Measurements from ENCODE around the gene TOLLIP.

Gene TOLLIP

GRCh38 chr11:1234771-1235305, 74.6 kb downstream of the TOLLIP start:
- DNase-seq (ENCODE audit: extremely low read depth in 1 of 2, low read depth in 1 of 2), result no peak

GRCh38 chr11:1234054-1234720, 75.2 kb downstream of the TOLLIP start:
- no peak for DNase-seq (ENCODE audit: extremely low read depth in 1 of 2, low read depth in 1 of 2)

GRCh38 chr11:1233351-1234053, 75.9 kb downstream of the TOLLIP start:
- DNase-seq (ENCODE audit: extremely low read depth in 1 of 2, low read depth in 1 of 2), result no peak

GRCh38 chr11:1232883-1233321, 76.5 kb downstream of the TOLLIP start:
- no peak for DNase-seq (ENCODE audit: extremely low read depth in 1 of 2, low read depth in 1 of 2)

GRCh38 chr11:1232021-1232882, 77.2 kb downstream of the TOLLIP start:
- DNase-seq (ENCODE audit: extremely low read depth in 1 of 2, low read depth in 1 of 2), result no peak

GRCh38 chr11:1231396-1232020, 77.9 kb downstream of the TOLLIP start:
- DNase-seq (ENCODE audit: extremely low read depth in 1 of 2, low read depth in 1 of 2), result no peak

- DNase-seq (ENCODE audit: extremely low read depth in 1 of 2, low read depth in 1 of 2), result no peak
Measured at GRCh38 chr11:1230456-1231395, 78.7 kb downstream of the TOLLIP start.

- DNase-seq (ENCODE audit: extremely low read depth in 1 of 2, low read depth in 1 of 2), result no peak
Measured at GRCh38 chr11:1230121-1230455, 79.3 kb downstream of the TOLLIP start.

GRCh38 chr11:1229471-1230120, 79.8 kb downstream of the TOLLIP start:
- DNase-seq (ENCODE audit: extremely low read depth in 1 of 2, low read depth in 1 of 2), result no peak

GRCh38 chr11:1228921-1229451, 80.4 kb downstream of the TOLLIP start:
- no peak for DNase-seq (ENCODE audit: extremely low read depth in 1 of 2, low read depth in 1 of 2)

- no peak for DNase-seq (ENCODE audit: extremely low read depth in 1 of 2, low read depth in 1 of 2)
Measured at GRCh38 chr11:1228101-1228821, 81.2 kb downstream of the TOLLIP start.

GRCh38 chr11:1227551-1228100, 81.8 kb downstream of the TOLLIP start:
- no peak for DNase-seq (ENCODE audit: extremely low read depth in 1 of 2, low read depth in 1 of 2)

GRCh38 chr11:1226986-1227550, 82.4 kb downstream of the TOLLIP start:
- DNase-seq (ENCODE audit: extremely low read depth in 1 of 2, low read depth in 1 of 2), result no peak

GRCh38 chr11:1226226-1226985, 83.0 kb downstream of the TOLLIP start:
- no peak for DNase-seq (ENCODE audit: extremely low read depth in 1 of 2, low read depth in 1 of 2)

GRCh38 chr11:1225386-1226225, 83.8 kb downstream of the TOLLIP start:
- DNase-seq (ENCODE audit: extremely low read depth in 1 of 2, low read depth in 1 of 2), result no peak

All from activated CD8-positive, alpha-beta memory T cell treated with anti-CD3 and anti-CD28 coated beads for 1 hour (primary cell).